H1 (cell line): ENCODE measurements around the gene KCNS3. TPM values are rescaled to one million over a fixed set of nuclear protein-coding genes. Genes with fewer than 3 reads are reported as not detected.

ENCODE experiments used
- CTCF ChIA-PET: fragments of 300-600 bp; sonication (Branson Sonifier 250); formaldehyde crosslinking; loops from one replicate; lab custom pipeline; 2021; ENCODE audit not compliant: partially characterized antibody; lab: Charles Lee
- POLR2A ChIA-PET: fragments of 300-600 bp; sonication (Branson Sonifier 250); formaldehyde crosslinking; loops from one replicate; lab custom pipeline; 2021; ENCODE audit warnings: inconsistent platforms; ENCODE audit not compliant: partially characterized antibody; lab: Charles Lee
- DNase-seq, 2 experiments: peaks; one replicate each; pipeline versions ENCODE4 v3.0.0 to v3.0.0-alpha.2; 2010 to 2022; ENCODE audit warnings: low spot score in 2 of 2, low read depth in 1 of 2, mixed read lengths in 1 of 2
- FAIRE-seq: peaks from 2 replicates; lab custom pipeline; 2011; peaks lifted over from hg19 to GRCh38; lab: Jason Lieb, UNC
- H2AFZ ChIP-seq: 2 replicates; pipeline ENCODE4 v1.8.1; 2012; ENCODE audit warnings: low read length, inconsistent platforms
- H2AK5ac ChIP-seq: 2 replicates; pipeline ENCODE4 v1.6.1; 2013; ENCODE audit warnings: low read depth, low read length
- H2BK120ac ChIP-seq: replicated peaks from 2 replicates; pipeline ENCODE3; 2013; ENCODE audit warnings: low read depth, low read length, inconsistent platforms
- H2BK12ac ChIP-seq: 2 replicates; pipeline ENCODE4 v1.6.1; 2013; ENCODE audit warnings: low read depth, low read length
- H2BK15ac ChIP-seq: 2 replicates; pipeline ENCODE4 v1.6.1; 2013; ENCODE audit warnings: low read length
- H2BK20ac ChIP-seq: 2 replicates; pipeline ENCODE4 v1.6.1; 2013; ENCODE audit warnings: low read length
- H2BK5ac ChIP-seq: 2 replicates; pipeline ENCODE4 v1.6.1; 2013; ENCODE audit warnings: low read depth, low read length
- H3K14ac ChIP-seq: 2 replicates; pipeline ENCODE4 v1.6.1; 2013; ENCODE audit warnings: inconsistent platforms; ENCODE audit not compliant: insufficient read length
- H3K18ac ChIP-seq: 2 replicates; pipeline ENCODE4 v1.6.1; 2013; ENCODE audit warnings: low read length; ENCODE audit errors: extremely low read depth
- H3K23ac ChIP-seq: 2 replicates; pipeline ENCODE4 v1.6.1; 2013; ENCODE audit warnings: inconsistent platforms; ENCODE audit not compliant: insufficient read length
- H3K23me2 ChIP-seq: 2 replicates; pipeline ENCODE4 v1.6.1; 2013; ENCODE audit warnings: low read depth, low read length
- H3K27ac ChIP-seq: 2 replicates; pipeline ENCODE4 v1.6.1; 2011; ENCODE audit warnings: low read depth, low read length, inconsistent platforms
- H3K27me3 ChIP-seq, 4 experiments: replicated peaks in 1 of 4; 1 replicate in 1 of 4; 2 replicates in 3 of 4; pipeline versions ENCODE4 v1.6.1 to v1.8.1; 2011 to 2013; ENCODE audit warnings: low read length in 3 of 4, mild to moderate bottlenecking in 3 of 4, inconsistent platforms in 2 of 4, mixed read lengths in 2 of 4, moderate library complexity in 1 of 4; ENCODE audit not compliant: control insufficient read depth in 3 of 4, insufficient read depth in 3 of 4; ENCODE audit errors: extremely low read depth in 1 of 4
- H3K36me3 ChIP-seq, 4 experiments: 2 replicates each; pipeline versions ENCODE4 v1.6.1 to v1.8.1; 2011 to 2013; ENCODE audit warnings: mild to moderate bottlenecking in 4 of 4, low read length in 3 of 4, moderate library complexity in 2 of 4, control low read depth in 1 of 4, inconsistent platforms in 1 of 4; ENCODE audit not compliant: insufficient read depth in 4 of 4, control insufficient read depth in 2 of 4
- H3K4ac ChIP-seq: replicated peaks from 2 replicates; pipeline ENCODE3; 2013; ENCODE audit warnings: low read length, low read depth, mixed read lengths, inconsistent platforms; ENCODE audit not compliant: insufficient read length
- H3K4me1 ChIP-seq, 4 experiments: replicated peaks in 1 of 4; 1 replicate in 1 of 4; 2 replicates in 3 of 4; pipeline versions ENCODE4 v1.6.1 to v1.8.1; 2011 to 2013; ENCODE audit warnings: low read length in 3 of 4, inconsistent platforms in 2 of 4, mixed read lengths in 1 of 4; ENCODE audit not compliant: insufficient read depth in 4 of 4, control insufficient read depth in 3 of 4
- H3K4me2 ChIP-seq, 2 experiments: 2 replicates each; pipeline versions ENCODE4 v1.6.1 to v1.8.1; 2011 to 2013; ENCODE audit warnings: low read depth in 2 of 2, low read length in 2 of 2, control low read depth in 1 of 2, inconsistent platforms in 1 of 2, mild to moderate bottlenecking in 1 of 2; ENCODE audit not compliant: insufficient read depth in 1 of 2
- H3K4me3 ChIP-seq, 4 experiments: fragments of 200-600, 300-600 bp in 1 of 4; sonication (generic), shearing (Covaris generic), sonication (Bioruptor Twin) in 1 of 4; 2 replicates each; pipeline versions ENCODE4 v1.5.1 to v1.8.1; 2011 to 2016; ENCODE audit warnings: low read length in 4 of 4, low read depth in 3 of 4, control low read depth in 2 of 4, inconsistent platforms in 2 of 4, mild to moderate bottlenecking in 2 of 4, mixed read lengths in 1 of 4, moderate library complexity in 1 of 4; ENCODE audit not compliant: insufficient read depth in 2 of 4; ENCODE audit errors: extremely low read depth in 1 of 4
- H3K56ac ChIP-seq: replicated peaks from 2 replicates; pipeline ENCODE3; 2013; ENCODE audit warnings: low read depth, mild to moderate bottlenecking, mixed read lengths, low read length, inconsistent platforms; ENCODE audit not compliant: insufficient read length
- H3K79me1 ChIP-seq: 2 replicates; pipeline ENCODE4 v1.6.1; 2013; ENCODE audit warnings: low read depth, low read length, control low read depth
- H3K79me2 ChIP-seq, 2 experiments: 2 replicates each; pipeline versions ENCODE4 v1.6.1 to v1.8.1; 2012 to 2013; ENCODE audit warnings: low read length in 2 of 2, mild to moderate bottlenecking in 2 of 2, inconsistent platforms in 1 of 2; ENCODE audit not compliant: insufficient read depth in 2 of 2, control insufficient read depth in 1 of 2
- H3K9ac ChIP-seq, 4 experiments: replicated peaks in 1 of 4; 1 replicate in 1 of 4; 2 replicates in 3 of 4; pipeline versions ENCODE4 v1.6.1 to v1.8.1; 2011 to 2013; ENCODE audit warnings: low read depth in 3 of 4, low read length in 3 of 4, control low read depth in 2 of 4, mild to moderate bottlenecking in 2 of 4, moderate library complexity in 2 of 4, inconsistent platforms in 1 of 4; ENCODE audit errors: extremely low read depth in 1 of 4
- H3K9me3 ChIP-seq, 2 experiments: 2 replicates each; pipeline versions ENCODE4 v1.6.1 to v1.8.1; 2012 to 2013; ENCODE audit warnings: mild to moderate bottlenecking in 2 of 2, moderate library complexity in 2 of 2, control low read depth in 1 of 2, inconsistent platforms in 1 of 2, low read depth in 1 of 2, low read length in 1 of 2, mixed read lengths in 1 of 2; ENCODE audit not compliant: insufficient read depth in 2 of 2
- H4K20me1 ChIP-seq, 2 experiments: replicated peaks in 1 of 2; 2 replicates each; pipeline versions ENCODE3 to v1.8.1; 2011 to 2013; ENCODE audit warnings: inconsistent platforms in 2 of 2, low read length in 2 of 2, mild to moderate bottlenecking in 1 of 2; ENCODE audit not compliant: insufficient read depth in 2 of 2, control insufficient read depth in 1 of 2
- H4K5ac ChIP-seq: 2 replicates; pipeline ENCODE4 v1.6.1; 2013; ENCODE audit warnings: low read length, low read depth, mixed read lengths, inconsistent platforms; ENCODE audit not compliant: insufficient read length
- H4K8ac ChIP-seq: 2 replicates; pipeline ENCODE4 v1.8.0; 2013; ENCODE audit warnings: mild to moderate bottlenecking, moderate library complexity, low read length, inconsistent platforms; ENCODE audit not compliant: insufficient read depth; ENCODE audit errors: extremely low read depth
- H4K91ac ChIP-seq: replicated peaks from 2 replicates; pipeline ENCODE3; 2013; ENCODE audit warnings: low read length, mixed read lengths, inconsistent platforms; ENCODE audit not compliant: insufficient read length
- BACH1 ChIP-seq: IDR thresholded peaks from 2 replicates; pipeline ENCODE4 v1.6.1; 2012; ENCODE audit warnings: low read length, improper control_type of control experiment
- CBX5 ChIP-seq: fragments of 300-800, 300-1000 bp; sonication (generic); IDR thresholded peaks from 2 replicates; pipeline ENCODE4 v1.7.1; 2016; ENCODE audit warnings: antibody characterized with exemption, low read length, low read depth
- CTBP2 ChIP-seq: IDR thresholded peaks from 2 replicates; pipeline ENCODE4 v1.7.0; 2011; ENCODE audit warnings: borderline replicate concordance, mild to moderate bottlenecking, moderate library complexity, mixed read lengths, low read length; ENCODE audit not compliant: insufficient read depth, insufficient read length
- GABPA ChIP-seq: IDR thresholded peaks from 2 replicates; pipeline ENCODE4 v1.6.1; 2011; ENCODE audit warnings: mild to moderate bottlenecking, low read length, moderate library complexity, borderline replicate concordance; ENCODE audit not compliant: insufficient read depth
- GTF2F1 ChIP-seq: IDR thresholded peaks from 2 replicates; pipeline ENCODE4 v1.6.1; 2012; ENCODE audit warnings: low read depth, low read length, improper control_type of control experiment, borderline replicate concordance
- JUND ChIP-seq: IDR thresholded peaks from 2 replicates; pipeline ENCODE4 v1.6.1; 2011; ENCODE audit warnings: mild to moderate bottlenecking, improper control_type of control experiment, low read length
- KDM4A ChIP-seq: IDR thresholded peaks from one replicate; pipeline ENCODE4 v1.7.1; 2012; ENCODE audit warnings: low read depth, mild to moderate bottlenecking, moderate library complexity, low read length, inconsistent platforms; ENCODE audit not compliant: severe bottlenecking
- SP4 ChIP-seq: IDR thresholded peaks from 2 replicates; pipeline ENCODE4 v1.6.1; 2012; ENCODE audit warnings: low read length, inconsistent platforms
- SUZ12 ChIP-seq: fragments of 200-600 bp; sonication (generic); IDR thresholded peaks from 2 replicates; pipeline ENCODE4 v1.6.1; 2012; ENCODE audit warnings: mild to moderate bottlenecking, inconsistent platforms, low read length, moderate library complexity, mixed read lengths
- TBP ChIP-seq: IDR thresholded peaks from 2 replicates; pipeline ENCODE4 v1.6.1; 2011; ENCODE audit warnings: low read depth, low read length, improper control_type of control experiment
- polyA plus RNA-seq, 7 experiments: library from polyadenylated mRNA; depleted of rRNA in 3 of 7; stranded (reverse) in 5 of 7; unstranded in 2 of 7; fragments of >200 nt in 5 of 7; fragments of 200-250 nt in 2 of 7; gene quantifications; 1 replicate in 5 of 7; 2 replicates in 1 of 7; 4 replicates in 1 of 7; pipeline versions ENCODE4 v1.2.1 to v1.2.3, GENCODE V29; 2011 to 2013; ENCODE audit warnings: missing spikeins in 2 of 7, mixed read lengths in 2 of 7
- total RNA-seq: library from RNA; stranded (reverse); fragmentation: NEBNext Ultra II Directional; extraction: Animal tissue kit (Norgen Biotek cat#: 25700); gene quantifications from 2 replicates; pipeline ENCODE4 v1.2.1, GENCODE V29; 2021
- TF ChIP-seq, protein P1 (sequence below): IDR thresholded peaks from 2 replicates; pipeline ENCODE4 v1.6.1; 2012; ENCODE audit warnings: low read length, inconsistent platforms

Gene KCNS3
- total and polyA plus RNA-seq, 2 of the 8 experiments (the other 6 are each of a cell fraction or from before 2014, with no cell fraction given) = 22.7 to 23.0 TPM

DNA sequence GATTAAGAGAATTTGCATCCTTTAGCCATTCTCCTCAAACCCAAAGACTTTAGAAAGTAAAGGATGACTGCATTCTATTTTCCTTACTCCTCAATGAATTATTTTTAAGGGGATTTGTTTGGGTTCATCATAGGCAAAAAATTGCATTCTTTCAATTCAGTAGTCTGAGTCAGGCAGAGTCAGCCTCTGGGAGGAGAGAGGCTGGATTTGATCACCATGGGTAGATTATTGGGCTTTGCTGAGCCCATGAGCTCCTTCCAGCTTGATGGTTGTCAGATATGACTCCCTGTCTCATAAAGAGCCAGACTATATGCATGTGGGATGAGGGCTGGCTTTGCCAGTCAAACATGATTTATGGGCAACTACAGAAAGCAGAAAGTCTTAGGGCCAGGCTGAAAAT is 101.2 kb downstream of the KCNS3 start:
- H2BK15ac ChIP-seq = no peak overlapping the region
- H2AK5ac ChIP-seq = no peak overlapping the region
- TF ChIP-seq, protein P1, sequence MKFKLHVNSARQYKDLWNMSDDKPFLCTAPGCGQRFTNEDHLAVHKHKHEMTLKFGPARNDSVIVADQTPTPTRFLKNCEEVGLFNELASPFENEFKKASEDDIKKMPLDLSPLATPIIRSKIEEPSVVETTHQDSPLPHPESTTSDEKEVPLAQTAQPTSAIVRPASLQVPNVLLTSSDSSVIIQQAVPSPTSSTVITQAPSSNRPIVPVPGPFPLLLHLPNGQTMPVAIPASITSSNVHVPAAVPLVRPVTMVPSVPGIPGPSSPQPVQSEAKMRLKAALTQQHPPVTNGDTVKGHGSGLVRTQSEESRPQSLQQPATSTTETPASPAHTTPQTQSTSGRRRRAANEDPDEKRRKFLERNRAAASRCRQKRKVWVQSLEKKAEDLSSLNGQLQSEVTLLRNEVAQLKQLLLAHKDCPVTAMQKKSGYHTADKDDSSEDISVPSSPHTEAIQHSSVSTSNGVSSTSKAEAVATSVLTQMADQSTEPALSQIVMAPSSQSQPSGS = no peak
- TF ChIP-seq BACH1 (no peak), SUZ12 (no peak), SP4 (no peak), CTBP2 (no peak), GABPA (no peak), GTF2F1 (no peak), CBX5 (no peak), JUND (no peak), TBP (no peak), KDM4A (no peak)
- no peak overlapping the region for H4K91ac ChIP-seq
- no peaks in the 10 kb centered on the region for H3K9me3 ChIP-seq
- H3K18ac ChIP-seq = no peak overlapping the region
- no peaks in the 10 kb centered on the region for H4K20me1 ChIP-seq
- no peak for FAIRE-seq
- CTCF ChIA-PET = interaction anchor here (1.1 kb wide), 1 partner anchor 61 kb away, joined by 3 read pairs; no protein-coding TSS in a partner anchor
- H3K4me1 ChIP-seq = no peaks in the 10 kb centered on the region
- no peak overlapping the region for H2BK12ac ChIP-seq
- no peak for DNase-seq
- no peak overlapping the region for H3K56ac ChIP-seq
- H4K5ac ChIP-seq = no peak overlapping the region
- no peaks in the 10 kb centered on the region for H3K36me3 ChIP-seq
- no peaks in the 10 kb centered on the region for H3K79me1 ChIP-seq
- no peak overlapping the region for H3K27ac ChIP-seq
- H3K4me2 ChIP-seq = no peak overlapping the region
- no peak overlapping the region for H2BK20ac ChIP-seq
- H3K23me2 ChIP-seq = no peaks in the 10 kb centered on the region
- no peaks in the 10 kb centered on the region for H3K27me3 ChIP-seq
- no peaks in the 10 kb centered on the region for H3K79me2 ChIP-seq
- no peak overlapping the region for H2AFZ ChIP-seq
- H3K4ac ChIP-seq = no peak overlapping the region
- no peak overlapping the region for H3K23ac ChIP-seq
- no peak overlapping the region for H4K8ac ChIP-seq
- no peak overlapping the region for H2BK120ac ChIP-seq
- POLR2A ChIA-PET = no interaction called here
- no peak overlapping the region for H2BK5ac ChIP-seq
- no peak overlapping the region for H3K4me3 ChIP-seq
- H3K14ac ChIP-seq = no peak overlapping the region
- no peak overlapping the region for H3K9ac ChIP-seq
